Hypothalamus (tissue), 51 donors: ENCODE measurements around the gene PNPLA6.

ENCODE experiments used
- DNase-seq, 51 donors: peaks; one replicate each; lab custom pipeline; 2025; lab: John Stamatoyannopoulos, UW

Gene PNPLA6

DNA sequence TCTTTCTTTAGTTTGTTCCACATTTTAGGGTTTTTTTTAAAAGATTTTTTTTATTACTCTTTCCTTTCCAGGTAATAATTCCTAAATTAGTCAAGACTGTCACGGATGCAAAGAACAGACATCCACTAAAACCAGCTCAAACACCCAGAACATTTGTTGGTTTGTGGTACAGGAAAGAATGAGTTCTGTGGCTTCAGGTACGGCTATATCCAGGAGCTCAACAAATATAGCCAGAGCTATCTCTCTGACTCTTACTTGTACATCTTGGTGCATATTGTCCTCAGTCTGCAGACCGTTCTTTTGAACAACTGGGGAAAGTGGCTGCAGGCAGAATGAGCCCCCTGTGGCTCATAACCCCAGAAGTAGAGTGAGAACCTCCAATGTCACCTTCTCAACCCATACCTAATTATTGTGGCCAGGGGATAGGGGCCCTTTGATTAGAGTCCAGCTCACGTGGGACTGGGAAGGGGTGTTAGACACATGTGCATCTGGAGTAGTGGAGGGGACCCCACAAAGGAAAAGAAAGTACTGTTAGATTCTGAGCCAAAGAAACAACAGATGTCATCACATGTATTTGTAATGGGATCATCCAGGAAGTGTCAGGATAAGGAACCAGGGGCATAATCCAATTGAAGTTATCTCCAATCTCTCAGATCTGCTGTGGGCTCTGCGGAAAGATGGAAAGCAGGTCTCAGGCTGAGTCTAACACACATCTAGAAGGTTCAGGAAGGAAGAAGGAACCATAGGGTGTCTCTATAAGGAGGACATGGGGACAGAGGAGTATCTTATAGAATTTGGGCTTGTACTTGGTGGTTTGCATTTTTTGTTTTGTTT is 21.5 kb upstream of the PNPLA6 start:
- DNase-seq = no peak

- DNase-seq = peak in 5 of 51 donors; percentile 1 to 59 (median 13)
These were observed 20.3 kb upstream of the PNPLA6 start for GRCh38 chr19:7515110-7515644.

DNA sequence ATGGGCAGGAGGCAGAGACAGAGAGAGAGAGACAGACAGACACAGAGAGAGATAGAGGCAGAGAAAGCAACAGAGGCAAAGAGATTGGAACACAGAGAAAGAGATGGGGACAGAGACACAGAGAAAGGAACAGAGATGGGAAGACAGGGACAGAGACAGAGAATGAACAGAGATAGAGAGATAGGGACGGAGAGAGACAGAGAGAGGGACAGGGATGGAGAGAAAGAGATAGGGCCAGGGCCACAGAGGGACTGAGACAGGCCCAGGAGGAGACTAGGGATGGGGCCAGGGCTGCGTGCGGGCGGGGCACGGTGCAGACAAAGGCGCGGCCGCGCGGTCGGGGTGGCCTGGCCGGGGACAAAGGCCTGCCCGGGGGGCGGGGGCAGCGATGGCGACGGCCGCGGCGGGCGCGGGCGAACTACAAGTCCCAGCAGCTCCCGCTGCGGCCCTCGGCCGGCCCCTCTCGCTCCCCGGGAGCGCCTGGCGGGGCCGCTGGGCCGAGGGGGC is 19.8 kb upstream of the PNPLA6 start, which contains the start of gene ZNF358:
Gene ZNF358, plus strand, starts transcription at position 459 of the 507 bp plus-strand sequence. CDS start 3,140 bp downstream, outside the sequence.
- DNase-seq = peak in 48 of 51 donors; percentile 25 to 89 (median 64)

DNA sequence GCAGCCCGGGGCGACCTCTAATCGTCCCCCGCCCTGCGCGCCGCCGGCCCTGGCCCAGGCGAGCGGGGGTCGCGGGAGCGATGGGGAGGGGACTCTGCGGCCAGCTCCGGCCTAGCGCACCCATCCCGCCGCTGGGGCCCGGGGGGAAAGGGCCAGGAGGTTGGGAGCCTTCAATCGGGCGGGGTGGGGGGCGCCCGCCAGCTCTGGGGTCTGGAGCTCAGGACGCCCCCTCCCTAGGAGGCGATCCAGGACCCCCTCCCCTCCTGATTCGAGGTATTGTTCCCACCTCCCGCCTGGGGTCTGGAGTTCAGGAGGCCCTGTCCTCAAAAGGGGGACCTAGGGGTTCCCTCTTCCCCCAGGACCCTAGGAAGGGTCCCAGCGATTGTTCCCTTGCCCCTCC is 19.2 kb upstream of the PNPLA6 start:
- peak in 1 of 51 donors; percentile 23 for DNase-seq

GRCh38 chr19:7516878-7517277 is 18.6 kb upstream of the PNPLA6 start:
- no peak for DNase-seq

DNA sequence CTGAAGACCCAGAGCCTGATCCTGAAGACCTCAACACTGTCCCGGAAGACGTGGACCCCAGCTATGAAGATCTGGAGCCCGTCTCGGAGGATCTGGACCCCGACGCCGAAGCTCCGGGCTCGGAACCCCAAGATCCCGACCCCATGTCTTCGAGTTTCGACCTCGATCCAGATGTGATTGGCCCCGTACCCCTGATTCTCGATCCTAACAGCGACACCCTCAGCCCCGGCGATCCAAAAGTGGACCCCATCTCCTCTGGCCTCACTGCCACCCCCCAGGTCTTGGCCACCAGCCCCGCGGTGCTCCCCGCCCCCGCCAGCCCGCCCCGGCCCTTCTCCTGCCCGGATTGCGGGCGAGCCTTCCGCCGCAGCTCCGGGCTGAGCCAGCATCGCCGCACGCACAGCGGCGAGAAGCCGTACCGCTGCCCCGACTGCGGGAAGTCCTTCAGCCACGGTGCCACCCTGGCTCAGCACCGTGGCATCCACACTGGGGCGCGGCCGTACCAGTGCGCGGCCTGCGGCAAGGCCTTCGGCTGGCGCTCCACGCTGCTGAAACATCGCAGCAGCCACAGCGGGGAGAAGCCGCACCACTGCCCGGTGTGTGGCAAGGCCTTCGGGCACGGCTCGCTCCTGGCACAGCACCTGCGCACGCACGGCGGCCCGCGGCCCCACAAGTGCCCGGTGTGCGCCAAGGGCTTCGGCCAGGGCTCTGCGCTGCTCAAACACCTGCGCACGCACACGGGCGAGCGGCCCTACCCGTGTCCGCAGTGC is 16.0 kb upstream of the PNPLA6 start:
- DNase-seq = no peak

DNA sequence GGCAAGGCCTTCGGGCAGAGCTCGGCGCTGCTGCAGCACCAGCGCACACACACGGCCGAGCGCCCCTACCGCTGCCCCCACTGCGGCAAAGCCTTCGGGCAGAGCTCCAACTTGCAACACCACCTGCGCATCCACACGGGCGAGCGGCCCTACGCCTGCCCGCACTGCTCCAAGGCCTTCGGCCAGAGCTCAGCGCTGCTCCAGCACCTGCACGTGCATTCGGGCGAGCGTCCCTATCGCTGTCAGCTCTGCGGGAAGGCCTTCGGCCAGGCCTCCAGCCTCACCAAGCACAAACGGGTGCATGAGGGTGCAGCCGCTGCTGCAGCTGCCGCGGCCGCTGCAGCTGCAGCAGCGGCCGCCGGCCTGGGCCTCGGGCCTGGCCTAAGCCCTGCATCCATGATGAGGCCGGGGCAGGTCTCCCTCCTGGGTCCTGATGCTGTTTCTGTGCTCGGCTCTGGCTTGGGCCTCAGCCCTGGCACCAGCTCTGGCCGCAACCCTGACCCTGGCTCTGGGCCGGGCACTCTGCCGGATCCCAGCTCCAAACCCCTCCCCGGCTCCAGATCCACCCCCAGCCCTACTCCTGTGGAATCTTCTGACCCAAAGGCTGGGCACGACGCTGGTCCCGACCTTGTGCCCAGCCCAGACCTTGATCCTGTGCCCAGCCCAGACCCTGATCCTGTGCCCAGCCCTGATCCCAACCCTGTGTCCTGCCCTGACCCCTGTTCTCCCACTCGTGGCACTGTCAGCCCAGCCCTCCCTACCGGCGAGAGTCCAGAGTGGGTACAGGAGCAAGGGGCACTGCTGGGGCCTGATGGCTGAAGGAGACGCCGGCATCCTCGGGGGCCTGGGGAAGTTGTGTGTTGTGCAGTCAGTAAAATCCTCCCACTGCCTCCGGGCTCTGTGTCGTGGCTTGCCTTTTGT is 15.1 kb upstream of the PNPLA6 start:
- peak in 25 of 51 donors; percentile 11 to 71 (median 43) for DNase-seq

DNA sequence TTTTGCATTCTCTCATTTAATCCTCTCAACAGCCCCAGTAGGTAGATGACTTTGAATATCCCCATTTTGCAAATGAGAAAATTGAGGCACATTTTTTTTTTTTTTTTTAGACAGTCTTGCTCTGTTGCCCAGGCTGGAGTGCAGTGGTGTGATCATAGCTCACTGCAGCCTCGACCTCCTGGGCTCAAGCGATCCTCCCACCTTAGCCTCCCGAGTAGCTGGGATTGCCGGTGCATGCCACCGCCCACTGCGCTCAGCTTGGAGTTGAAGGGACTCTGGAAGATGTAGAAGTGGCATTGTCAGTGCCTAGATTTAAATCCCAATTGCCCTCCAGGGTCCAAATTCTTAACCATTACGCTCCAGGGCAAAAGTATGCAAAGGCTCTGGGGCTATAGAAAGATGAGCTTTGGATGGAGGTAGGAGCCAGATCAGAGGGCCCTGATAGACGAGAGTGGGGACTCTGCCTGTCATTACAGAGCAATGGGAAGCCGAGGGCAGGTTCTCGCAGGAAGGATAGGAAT is 13.9 kb upstream of the PNPLA6 start:
- no peak for DNase-seq

DNA sequence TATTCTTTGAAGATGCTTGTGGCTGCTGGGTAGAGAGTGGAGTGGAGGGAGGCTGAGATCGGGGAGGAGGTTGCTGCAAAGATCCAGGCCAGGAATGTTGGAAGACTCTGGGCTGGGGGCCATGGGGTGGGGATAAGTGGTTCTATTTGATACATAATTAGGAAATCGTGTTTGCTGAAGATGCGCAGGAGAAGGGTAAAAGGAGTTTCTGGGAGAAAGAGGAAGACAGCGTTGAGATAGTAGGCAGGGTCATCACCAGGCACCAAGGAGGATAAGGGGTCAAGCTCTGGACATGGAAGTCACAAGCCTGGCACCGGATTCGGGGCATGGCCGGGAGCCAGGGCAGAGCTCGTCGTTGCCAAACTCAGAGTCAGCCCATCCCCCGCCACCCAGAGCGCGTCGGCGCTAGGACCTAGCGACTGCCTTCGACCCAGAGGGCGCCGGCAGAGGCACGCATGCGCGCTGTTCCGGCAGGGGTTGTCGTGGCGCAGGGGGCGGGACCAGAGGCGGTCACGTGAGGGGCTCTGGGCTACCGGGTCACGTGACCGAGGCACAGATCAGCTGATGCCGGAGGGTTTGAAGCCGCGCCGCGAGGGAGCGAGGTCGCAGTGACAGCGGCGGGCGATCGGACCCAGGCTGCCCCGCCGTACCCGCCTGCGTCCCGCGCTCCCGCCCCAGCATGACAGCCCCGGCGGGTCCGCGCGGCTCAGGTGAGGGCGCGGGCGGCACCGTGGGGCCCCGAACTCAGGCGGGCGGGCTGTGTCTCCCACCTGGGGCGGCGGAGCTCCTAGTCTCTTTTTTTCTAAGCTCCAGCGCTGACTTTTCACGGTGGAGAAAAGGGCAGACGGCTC is 13.2 kb upstream of the PNPLA6 start, which contains the start of gene MCOLN1:
Gene MCOLN1, plus strand, starts transcription at position 553 of the 851 bp plus-strand sequence. Its CDS starts 127 bp downstream, at position 680.
- DNase-seq = peak; percentile 83 to 99 (median 97)

GRCh38 chr19:7522923-7523667 is 12.4 kb upstream of the PNPLA6 start:
- peak in 1 of 51 donors; percentile 19 for DNase-seq

DNA sequence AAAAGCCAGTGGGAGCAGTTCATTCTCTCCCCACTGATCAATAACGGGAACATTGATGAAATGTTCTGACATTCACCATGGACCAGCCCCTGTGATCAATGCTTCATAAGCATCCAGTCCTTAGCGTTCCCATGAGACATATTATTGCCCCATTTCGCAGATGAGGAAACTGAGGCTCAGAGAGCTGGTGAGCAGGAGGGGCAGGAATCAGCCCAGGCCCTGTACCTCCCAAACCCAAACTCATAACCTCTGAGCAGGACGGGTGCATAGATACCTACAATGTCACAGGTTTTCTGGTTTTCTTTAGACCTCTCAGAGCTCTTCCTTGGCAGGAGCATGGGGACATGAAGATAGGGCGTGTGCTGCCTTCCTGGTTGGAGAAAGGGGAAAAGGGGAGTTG is 11.0 kb upstream of the PNPLA6 start:
- DNase-seq = no peak

DNA sequence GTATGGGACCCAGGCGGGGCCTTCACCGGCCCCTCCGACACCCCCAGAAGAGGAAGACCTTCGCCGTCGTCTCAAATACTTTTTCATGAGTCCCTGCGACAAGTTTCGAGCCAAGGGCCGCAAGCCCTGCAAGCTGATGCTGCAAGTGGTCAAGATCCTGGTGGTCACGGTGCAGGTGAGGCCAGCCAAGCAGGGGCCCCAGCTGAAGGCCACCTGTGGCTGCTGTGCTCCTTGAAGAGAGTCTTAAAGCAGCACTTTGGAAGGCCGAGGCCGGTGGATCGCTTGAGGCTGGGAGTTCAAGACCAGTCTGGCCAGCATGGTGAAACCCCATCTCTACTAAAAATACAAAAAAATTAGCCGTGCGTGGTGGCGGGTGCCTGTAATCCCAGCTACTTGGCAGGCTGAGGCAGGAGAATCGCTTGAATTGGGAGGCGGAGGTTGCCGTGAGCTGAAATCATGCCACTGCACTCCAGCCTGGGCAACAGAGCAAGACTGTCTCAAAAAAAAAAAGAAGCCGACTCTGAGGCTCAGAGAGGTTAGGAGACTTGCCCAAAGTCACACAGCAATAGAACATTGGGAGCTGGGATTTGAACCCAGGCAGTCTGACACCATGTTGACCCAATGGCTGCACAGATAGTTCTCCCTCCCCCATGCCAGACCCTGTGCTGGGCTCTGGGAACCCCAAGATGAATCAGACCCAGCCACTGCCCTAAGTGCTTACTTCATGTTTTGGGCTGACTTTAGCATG is 10.4 kb upstream of the PNPLA6 start:
- no peak for DNase-seq

- DNase-seq = no peak
These were observed 9.2 kb upstream of the PNPLA6 start for GRCh38 chr19:7526059-7526929.

DNA sequence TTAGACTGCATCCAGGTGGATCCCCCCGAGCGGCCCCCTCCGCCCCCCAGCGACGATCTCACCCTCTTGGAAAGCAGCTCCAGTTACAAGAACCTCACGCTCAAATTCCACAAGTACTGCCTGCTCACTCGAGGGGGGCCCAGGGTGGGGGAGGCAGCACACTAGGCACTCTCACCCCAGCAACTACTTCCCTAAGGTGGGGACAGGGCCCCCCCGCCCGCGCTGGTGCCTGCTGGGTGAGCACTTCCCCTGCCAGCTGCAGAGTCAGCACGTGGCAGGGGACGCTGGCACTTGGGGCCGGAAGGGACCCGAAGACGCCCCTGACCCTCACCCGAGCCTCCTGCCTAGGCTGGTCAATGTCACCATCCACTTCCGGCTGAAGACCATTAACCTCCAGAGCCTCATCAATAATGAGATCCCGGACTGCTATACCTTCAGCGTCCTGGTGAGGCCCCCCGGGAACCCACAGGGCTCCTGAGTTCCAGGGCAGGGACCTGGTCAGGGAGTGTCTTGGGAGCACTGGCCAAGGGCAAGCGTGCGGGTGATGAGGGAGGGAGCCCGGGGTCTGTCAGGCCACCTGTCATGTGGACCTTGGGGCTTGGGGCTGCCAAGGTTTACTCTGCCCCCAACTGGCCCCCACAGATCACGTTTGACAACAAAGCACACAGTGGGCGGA is 7.9 kb upstream of the PNPLA6 start:
- DNase-seq = peak in 7 of 51 donors; percentile 10 to 28 (median 18)

DNA sequence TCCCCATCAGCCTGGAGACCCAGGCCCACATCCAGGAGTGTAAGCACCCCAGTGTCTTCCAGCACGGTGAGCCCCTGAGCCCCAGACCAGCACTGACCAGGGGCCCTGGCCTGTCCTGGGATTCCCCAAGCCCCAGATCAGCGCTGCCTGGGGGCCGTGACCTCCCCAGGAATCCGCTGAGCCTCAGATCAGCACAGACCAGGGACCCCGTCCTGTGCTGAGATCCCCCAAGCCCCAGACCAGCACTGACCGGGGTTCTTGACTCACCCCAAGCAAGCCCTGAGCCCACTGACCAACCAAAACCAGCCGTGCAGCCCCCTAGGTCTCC is 7.4 kb upstream of the PNPLA6 start:
- DNase-seq = no peak
